Stomach (tissue), 9 donors: ENCODE results near the gene PERCC1. TPM values are rescaled to one million over a fixed set of nuclear protein-coding genes. Genes with fewer than 3 reads are reported as not detected.
A peak's percentile ranks its signal among the peaks of the same experiment; 100 is the strongest.
"Not testable (repeated sequence)": the region's sequence is repeated elsewhere in the genome, so short reads cannot be mapped to it uniquely, and the experiment has no call there.

Experiments
- DNase-seq, 2 donors: peaks; one replicate each; pipeline versions ENCODE4 v3.0.0 to v3.0.0-alpha.2; 2013 to 2019
- H3K27ac ChIP-seq, 5 donors: fragments of 200-600 bp in 4 of 5; sonication (generic) in 4 of 5; one replicate each; pipeline ENCODE4 v1.5.1; 2013 to 2019; ENCODE audit warnings: mild to moderate bottlenecking in 1 of 5, moderate library complexity in 1 of 5
- H3K27me3 ChIP-seq, 3 donors: fragments of 200-600 bp; sonication (generic); one replicate each; pipeline ENCODE4 v1.5.1; 2017 to 2019; ENCODE audit warnings: mixed run types in 1 of 3
- H3K36me3 ChIP-seq, 4 donors: fragments of 200-600 bp; sonication (generic); 1 replicate in 3 of 4; 2 replicates in 1 of 4; pipeline ENCODE4 v1.5.1; 2016 to 2019
- H3K4me1 ChIP-seq, 4 donors: fragments of 200-600 bp; sonication (generic); one replicate each; pipeline ENCODE4 v1.5.1; 2016 to 2019
- H3K4me3 ChIP-seq, 4 donors: fragments of 200-600 bp; sonication (generic) in 3 of 4; one replicate each; pipeline ENCODE4 v1.5.1; 2016 to 2019; ENCODE audit warnings: mild to moderate bottlenecking in 1 of 4
- H3K9me3 ChIP-seq, 4 donors: fragments of 200-600 bp; sonication (generic); one replicate each; pipeline ENCODE4 v1.5.1; 2016 to 2019
- EP300 ChIP-seq: sonication (generic); formaldehyde crosslinking; IDR thresholded peaks from one replicate; pipeline ENCODE4 v1.6.1; 2017; ENCODE audit warnings: antibody characterized with exemption
- POLR2A ChIP-seq, 4 donors: fragments of 450-650 bp; IDR thresholded peaks; one replicate each; pipeline ENCODE4 v1.6.1; 2016; ENCODE audit warnings: antibody characterized with exemption in 4 of 4, control low read depth in 2 of 4, mild to moderate bottlenecking in 1 of 4, moderate library complexity in 1 of 4
- POLR2AphosphoS5 ChIP-seq, 3 donors: sonication (generic); formaldehyde crosslinking; IDR thresholded peaks; one replicate each; pipeline ENCODE4 v1.6.1; 2016; ENCODE audit warnings: antibody characterized with exemption in 3 of 3
- WGBS, 5 donors: extraction: QIAGEN DNeasy Blood & Tissue Kit in 3 of 5; methylation state at CpG; one replicate each; pipeline versions ENCODE4 v1.1.5 to v1.1.7; 2013 to 2018; 5-methylcytosine and 5-hydroxymethylcytosine counted together
- intact Hi-C: fragments of 100-400 bp; cut with DNase I; formaldehyde crosslinking; loops from one replicate; pipeline ENCODE4 v1.15.1; 2023; ENCODE audit warnings: low total_unique reads
- polyA plus RNA-seq, 3 donors: library from polyadenylated mRNA; stranded (reverse); fragments of 200-250 nt; gene quantifications; one replicate each; pipeline ENCODE4 v1.2.3, GENCODE V29; 2013
- total RNA-seq, 5 donors: library from RNA; depleted of rRNA; stranded (reverse); fragments of >200 nt; gene quantifications; one replicate each; pipeline versions ENCODE4 v1.1.0 to v1.2.3, GENCODE V29; 2014 to 2016
- TF ChIP-seq, protein P1 (sequence below), 7 experiments: fragments of 450-650 bp in 4 of 7; fragments of 200-600 bp in 3 of 7; sonication (generic) in 3 of 7; IDR thresholded peaks; one replicate each; pipeline ENCODE4 v1.5.1; 2016 to 2019; ENCODE audit warnings: antibody characterized with exemption in 7 of 7, control low read depth in 2 of 7, mild to moderate bottlenecking in 1 of 7
- donor health status: healthy with polysubstance abuse.
- donor health status: Bipolar disorder and iron deficiency.
- donor health status: healthy.

Gene PERCC1
- total and polyA plus RNA-seq, 8 donors = 2.0 to 21.4 (median 3.3) TPM; not detected in 5

DNA sequence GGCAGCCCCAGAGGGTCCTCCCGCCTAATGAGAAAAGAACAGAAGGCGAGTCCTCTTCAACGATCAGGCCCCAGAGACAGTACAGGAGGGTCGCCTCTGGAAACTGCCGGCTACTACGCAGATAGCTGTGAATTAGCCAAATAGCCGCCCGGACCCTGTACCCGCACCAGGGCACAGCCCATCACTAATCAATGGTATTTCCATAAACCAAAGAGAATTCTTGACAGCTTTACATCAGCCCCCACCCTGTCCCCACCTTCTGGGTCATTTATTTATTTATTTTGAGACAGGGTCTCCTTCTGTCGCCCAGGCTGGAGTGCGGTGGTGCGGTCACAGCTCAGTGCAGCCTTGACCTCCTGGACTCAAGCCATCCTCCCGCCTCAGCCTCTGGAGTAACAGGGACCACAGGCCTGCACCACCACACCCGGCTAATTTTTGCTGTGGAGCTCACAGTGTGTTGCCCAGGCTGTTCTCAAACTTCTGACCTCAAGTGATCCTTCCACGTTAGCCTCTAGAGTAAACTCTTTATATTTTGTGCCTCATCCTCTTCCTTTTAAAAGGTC is 44.8 kb downstream of the PERCC1 start:
- intact Hi-C loops = no loop called here
- 62 to 64% (median 64%) methylated on average over 15 of the region's 15 CpGs for WGBS, 5 donors
- H3K9me3 ChIP-seq = no peaks in the 10 kb centered on the region
- H3K4me3 ChIP-seq = peak overlapping the region; percentile 93 to 98 (median 96)
- peaks cover 16 to 47% (median 45%) of the 10 kb centered on the region in 4 donors for H3K4me1 ChIP-seq
- peak overlapping the region; percentile 90 to 96 (median 92) for H3K27ac ChIP-seq
- no peak for TF ChIP-seq EP300
- no peak for DNase-seq
- no peaks in the 10 kb centered on the region for H3K27me3 ChIP-seq
- no peaks in the 10 kb centered on the region for H3K36me3 ChIP-seq

GRCh38 chr16:1477033-1477432 is 46.2 kb downstream of the PERCC1 start:
- no peak for TF ChIP-seq POLR2A (IDR thresholded peaks at IDR 0.05)
- TF ChIP-seq, protein P1, sequence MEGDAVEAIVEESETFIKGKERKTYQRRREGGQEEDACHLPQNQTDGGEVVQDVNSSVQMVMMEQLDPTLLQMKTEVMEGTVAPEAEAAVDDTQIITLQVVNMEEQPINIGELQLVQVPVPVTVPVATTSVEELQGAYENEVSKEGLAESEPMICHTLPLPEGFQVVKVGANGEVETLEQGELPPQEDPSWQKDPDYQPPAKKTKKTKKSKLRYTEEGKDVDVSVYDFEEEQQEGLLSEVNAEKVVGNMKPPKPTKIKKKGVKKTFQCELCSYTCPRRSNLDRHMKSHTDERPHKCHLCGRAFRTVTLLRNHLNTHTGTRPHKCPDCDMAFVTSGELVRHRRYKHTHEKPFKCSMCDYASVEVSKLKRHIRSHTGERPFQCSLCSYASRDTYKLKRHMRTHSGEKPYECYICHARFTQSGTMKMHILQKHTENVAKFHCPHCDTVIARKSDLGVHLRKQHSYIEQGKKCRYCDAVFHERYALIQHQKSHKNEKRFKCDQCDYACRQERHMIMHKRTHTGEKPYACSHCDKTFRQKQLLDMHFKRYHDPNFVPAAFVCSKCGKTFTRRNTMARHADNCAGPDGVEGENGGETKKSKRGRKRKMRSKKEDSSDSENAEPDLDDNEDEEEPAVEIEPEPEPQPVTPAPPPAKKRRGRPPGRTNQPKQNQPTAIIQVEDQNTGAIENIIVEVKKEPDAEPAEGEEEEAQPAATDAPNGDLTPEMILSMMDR (IDR thresholded peaks at IDR 0.05) = no peak
- TF ChIP-seq EP300 = no peak
- Histone ChIP-seq H3K9me3 (no peaks in the 10 kb centered on the region), H3K36me3 (no peaks in the 10 kb centered on the region), H3K27ac (no peak overlapping the region), H3K4me3 (no peak overlapping the region), H3K27me3 (no peaks in the 10 kb centered on the region), H3K4me1 (peaks cover 16 to 37% (median 32%) of the 10 kb centered on the region in 4 donors)
- intact Hi-C loops = no loop called here
- 85 to 92% (median 87%) methylated on average over 10 of the region's 10 CpGs for WGBS, 5 donors
- no peak for DNase-seq

DNA sequence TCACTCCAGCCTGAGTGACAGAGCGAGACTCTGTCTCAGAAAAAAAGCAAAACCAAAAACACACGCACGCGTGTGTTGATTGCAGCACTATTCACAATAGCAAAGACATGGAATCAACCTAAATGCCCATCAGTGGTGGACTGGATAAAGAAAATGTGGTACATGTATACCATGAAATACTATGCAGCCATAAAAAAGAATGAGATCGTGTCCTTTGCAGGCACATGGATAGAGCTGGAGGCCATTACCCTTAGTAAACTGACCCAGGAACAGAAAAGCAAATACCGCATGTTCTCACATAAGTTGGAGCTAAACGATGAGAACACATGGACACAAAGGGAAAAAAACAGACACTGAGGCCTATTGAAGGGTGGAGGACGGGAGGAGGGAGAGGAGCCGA is 48.1 kb downstream of the PERCC1 start:
- intact Hi-C loops, DNase-seq, H3K4me3 ChIP-seq, H3K36me3 ChIP-seq, H3K27me3 ChIP-seq, H3K9me3 ChIP-seq, H3K27ac ChIP-seq: not testable (repeated sequence)
- peaks cover 10 to 18% (median 13%) of the 10 kb centered on the region in 4 donors for H3K4me1 ChIP-seq
- WGBS, 5 donors = 91 to 95% (median 95%) methylated on average over 9 of the region's 9 CpGs

DNA sequence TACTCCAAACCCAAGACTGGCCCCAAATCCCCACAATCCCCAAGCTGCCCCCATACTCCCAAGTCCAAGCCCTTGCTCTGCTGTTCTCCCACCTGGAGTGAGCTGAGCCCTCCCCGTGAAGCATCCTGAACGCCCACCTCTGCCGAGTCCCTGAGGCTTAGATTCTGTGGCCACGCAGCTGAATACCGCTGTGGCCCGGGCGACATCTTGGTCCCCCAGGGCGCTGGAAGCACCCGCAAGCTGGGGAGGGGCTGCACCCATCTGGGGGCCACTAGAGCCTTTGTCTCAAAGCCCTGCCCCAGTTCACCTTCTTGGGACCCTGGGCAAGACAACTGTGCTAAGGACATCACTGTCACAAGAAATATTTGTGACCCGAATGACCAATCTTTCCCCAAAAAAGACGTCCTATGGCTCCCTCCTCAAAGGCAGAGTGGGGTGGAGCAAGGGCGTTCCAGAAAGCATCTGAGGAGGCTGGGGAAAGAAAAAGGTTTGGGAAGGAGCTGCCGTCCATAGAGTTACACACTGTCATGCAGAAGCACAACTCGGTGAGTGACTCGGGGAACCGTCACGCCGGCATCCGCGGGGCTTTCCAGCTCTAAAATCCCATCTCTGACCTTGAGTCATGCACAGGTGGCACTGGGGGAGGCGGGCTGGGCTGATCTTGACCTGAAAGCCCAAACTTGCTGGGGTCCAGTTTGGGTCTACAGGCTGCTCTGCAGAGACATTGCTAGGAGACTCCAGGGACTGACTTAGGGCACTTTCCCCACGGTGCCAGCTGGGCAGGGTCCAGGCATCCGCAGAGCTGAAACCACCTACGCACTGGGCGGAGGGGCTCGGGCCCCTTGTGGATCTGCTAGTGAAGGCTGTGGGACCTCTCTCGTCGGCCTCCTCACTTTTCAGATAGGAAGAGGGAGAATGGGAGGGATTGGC is 51.3 kb downstream of the PERCC1 start:
- intact Hi-C loops = no loop called here
- H3K4me1 ChIP-seq = no peaks in the 10 kb centered on the region
- TF ChIP-seq POLR2A (IDR thresholded peaks at IDR 0.05) (no peak), POLR2AphosphoS5 (IDR thresholded peaks at IDR 0.05) (no peak)
- H3K4me3 ChIP-seq = no peak overlapping the region
- no peaks in the 10 kb centered on the region for H3K27me3 ChIP-seq
- no peaks in the 10 kb centered on the region for H3K36me3 ChIP-seq
- no peak overlapping the region for H3K27ac ChIP-seq
- H3K9me3 ChIP-seq = no peaks in the 10 kb centered on the region
- WGBS, 5 donors = 74 to 85% (median 81%) methylated on average over 24 to 28 of the region's 28 CpGs
- DNase-seq = no peak

Other genes with a start within 250 kb of the PERCC1 start
- gene TPSG1, start 205.8 kb upstream of the PERCC1 start, total RNA-seq = 10 to 100 TPM in 1 of 5 donors, not detected in 4; 22.9 TPM
- 1 to 10 TPM in 1 of 3 donors, under 1 TPM in 1, not detected in 1; 0.10 to 1.2 TPM for gene TPSG1, start 205.8 kb upstream of the PERCC1 start, polyA plus RNA-seq
- 100 to 1,000 TPM in 2 of 5 donors, 10 to 100 TPM in 1, 1 to 10 TPM in 1, not detected in 1; 1.8 to 158 (median 70.5) TPM for gene TPSB2, start 200.9 kb upstream of the PERCC1 start, total RNA-seq
- gene TPSB2, start 200.9 kb upstream of the PERCC1 start, polyA plus RNA-seq = 100 to 1,000 TPM in 1 of 3 donors, 10 to 100 TPM in 2; 19.0 to 164 (median 47.9) TPM
- 100 to 1,000 TPM in 3 of 5 donors, 10 to 100 TPM in 2; 15.4 to 202 (median 110) TPM for gene TPSAB1, start 190.4 kb upstream of the PERCC1 start, total RNA-seq
- gene TPSAB1, start 190.4 kb upstream of the PERCC1 start, polyA plus RNA-seq = 100 to 1,000 TPM in 1 of 3 donors, 10 to 100 TPM in 2; 16.9 to 115 (median 32.1) TPM
- 1 to 10 TPM in 1 of 5 donors, not detected in 4; 7.6 TPM for gene TPSD1, start 175.0 kb upstream of the PERCC1 start, total RNA-seq
- 1 to 10 TPM in 2 of 3 donors, under 1 TPM in 1; 0.70 to 6.4 (median 2.6) TPM for gene TPSD1, start 175.0 kb upstream of the PERCC1 start, polyA plus RNA-seq
- gene UBE2I, start 121.4 kb upstream of the PERCC1 start, total RNA-seq = 10 to 100 TPM; 42.0 to 71.0 (median 48.0) TPM
- gene UBE2I, start 121.4 kb upstream of the PERCC1 start, polyA plus RNA-seq = 10 to 100 TPM; 42.2 to 48.2 (median 42.6) TPM
- 10 to 100 TPM in 1 of 5 donors, 1 to 10 TPM in 4; 3.7 to 94.7 (median 6.7) TPM for gene BAIAP3, start 97.4 kb upstream of the PERCC1 start, total RNA-seq
- gene BAIAP3, start 97.4 kb upstream of the PERCC1 start, polyA plus RNA-seq = 1 to 10 TPM; 1.5 to 3.6 (median 2.5) TPM
- gene TSR3, start 79.2 kb upstream of the PERCC1 start, total RNA-seq = 100 to 1,000 TPM in 1 of 5 donors, 10 to 100 TPM in 3, 1 to 10 TPM in 1; 9.3 to 441 (median 41.1) TPM
- gene TSR3, start 79.2 kb upstream of the PERCC1 start, polyA plus RNA-seq = 10 to 100 TPM; 65.6 to 74.5 (median 71.9) TPM
- 10 to 100 TPM; 32.5 to 87.9 (median 42.0) TPM for gene GNPTG, start 79.1 kb upstream of the PERCC1 start, total RNA-seq
- 10 to 100 TPM; 30.0 to 56.1 (median 30.4) TPM for gene GNPTG, start 79.1 kb upstream of the PERCC1 start, polyA plus RNA-seq
- gene UNKL, start 16.4 kb upstream of the PERCC1 start, total RNA-seq = 10 to 100 TPM; 13.6 to 75.0 (median 50.2) TPM
- gene UNKL, start 16.4 kb upstream of the PERCC1 start, polyA plus RNA-seq = 1 to 10 TPM; 4.8 to 5.5 (median 5.0) TPM
- gene UQCC4, start 10.3 kb upstream of the PERCC1 start, total RNA-seq = 10 to 100 TPM in 2 of 5 donors, 1 to 10 TPM in 1, not detected in 2; 3.3 to 21.1 (median 16.3) TPM
- 10 to 100 TPM; 21.0 to 22.8 (median 21.2) TPM for gene UQCC4, start 10.3 kb upstream of the PERCC1 start, polyA plus RNA-seq
- gene CCDC154, start 13.5 kb downstream of the PERCC1 start, total RNA-seq = not detected
- gene CCDC154, start 13.5 kb downstream of the PERCC1 start, polyA plus RNA-seq = 1 to 10 TPM in 2 of 3 donors, under 1 TPM in 1; 0.31 to 4.5 (median 3.1) TPM
- 100 to 1,000 TPM in 2 of 5 donors, 10 to 100 TPM in 3; 47.2 to 489 (median 69.1) TPM for gene CLCN7, start 44.0 kb downstream of the PERCC1 start, total RNA-seq
- gene CLCN7, start 44.0 kb downstream of the PERCC1 start, polyA plus RNA-seq = 10 to 100 TPM in 2 of 3 donors, 1 to 10 TPM in 1; 8.7 to 36.5 (median 27.3) TPM
- not detected for gene PTX4, start 57.9 kb downstream of the PERCC1 start, total RNA-seq
- gene PTX4, start 57.9 kb downstream of the PERCC1 start, polyA plus RNA-seq = not detected
- 100 to 1,000 TPM in 2 of 5 donors, 10 to 100 TPM in 3; 23.5 to 107 (median 29.8) TPM for gene TELO2, start 62.3 kb downstream of the PERCC1 start, total RNA-seq
- 10 to 100 TPM; 12.4 to 53.6 (median 34.4) TPM for gene TELO2, start 62.3 kb downstream of the PERCC1 start, polyA plus RNA-seq
- gene TMEM204, start 102.6 kb downstream of the PERCC1 start, total RNA-seq = 10 to 100 TPM in 3 of 5 donors, 1 to 10 TPM in 2; 2.7 to 45.8 (median 15.2) TPM
- gene TMEM204, start 102.6 kb downstream of the PERCC1 start, polyA plus RNA-seq = 10 to 100 TPM; 10.2 to 20.5 (median 19.9) TPM
- 10 to 100 TPM in 3 of 5 donors, 1 to 10 TPM in 2; 4.7 to 19.7 (median 17.4) TPM for gene IFT140, start 181.0 kb downstream of the PERCC1 start, total RNA-seq
- 1 to 10 TPM; 5.8 to 8.5 (median 8.0) TPM for gene IFT140, start 181.0 kb downstream of the PERCC1 start, polyA plus RNA-seq
- 10 to 100 TPM in 4 of 5 donors, 1 to 10 TPM in 1; 9.9 to 28.1 (median 14.6) TPM for gene CRAMP1, start 181.3 kb downstream of the PERCC1 start, total RNA-seq
- 1 to 10 TPM; 3.4 to 4.6 (median 4.6) TPM for gene CRAMP1, start 181.3 kb downstream of the PERCC1 start, polyA plus RNA-seq
- 100 to 1,000 TPM in 1 of 5 donors, 10 to 100 TPM in 4; 13.4 to 118 (median 49.3) TPM for gene JPT2, start 247.2 kb downstream of the PERCC1 start, total RNA-seq
- gene JPT2, start 247.2 kb downstream of the PERCC1 start, polyA plus RNA-seq = 10 to 100 TPM; 24.3 to 34.4 (median 24.4) TPM